Measurements from ENCODE around the gene CADM3.

The CADM3 gene

DNA sequence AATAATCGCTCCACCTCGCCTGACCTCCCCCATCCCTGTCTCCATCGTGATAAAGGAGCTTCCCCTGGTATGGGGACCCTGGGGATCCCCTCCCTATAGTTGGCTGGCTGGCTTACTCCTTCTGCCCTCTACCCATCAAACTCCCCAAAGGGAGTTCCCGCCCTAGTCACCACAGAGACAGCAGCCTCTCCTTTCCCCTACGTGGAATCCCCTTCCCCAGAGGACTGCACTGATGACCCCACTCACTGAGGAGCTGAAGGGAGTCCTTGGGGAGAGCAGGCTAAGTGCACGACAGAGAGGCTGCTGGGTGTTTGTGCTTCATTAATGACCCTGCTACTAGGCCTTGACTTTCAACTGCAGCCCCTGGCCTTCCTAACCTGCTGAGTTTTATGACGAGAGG is 1.9 kb downstream of the CADM3 start:
- DNase-seq (ENCODE audit: low read depth), result no peak

DNA sequence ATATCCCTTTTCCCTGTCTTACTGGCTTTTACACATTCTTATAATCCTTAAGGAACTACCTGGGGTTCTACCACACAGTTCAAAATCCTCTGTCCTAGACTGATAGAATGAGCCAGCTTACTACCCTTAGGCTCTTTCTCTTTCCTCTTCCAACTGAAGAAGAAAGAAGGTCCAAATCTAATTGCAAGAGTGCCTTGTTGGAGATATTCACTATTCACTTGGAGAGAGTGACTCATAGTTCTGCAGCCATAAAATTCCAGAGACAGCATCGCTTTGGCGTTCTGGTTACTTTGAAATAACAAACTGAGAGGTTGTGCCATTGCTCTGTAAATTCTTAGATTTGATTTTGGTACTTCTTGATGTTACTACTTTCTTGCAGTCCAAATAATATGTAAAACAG is 4.2 kb downstream of the CADM3 start:
- DNase-seq (ENCODE audit: low read depth), result no peak

DNA sequence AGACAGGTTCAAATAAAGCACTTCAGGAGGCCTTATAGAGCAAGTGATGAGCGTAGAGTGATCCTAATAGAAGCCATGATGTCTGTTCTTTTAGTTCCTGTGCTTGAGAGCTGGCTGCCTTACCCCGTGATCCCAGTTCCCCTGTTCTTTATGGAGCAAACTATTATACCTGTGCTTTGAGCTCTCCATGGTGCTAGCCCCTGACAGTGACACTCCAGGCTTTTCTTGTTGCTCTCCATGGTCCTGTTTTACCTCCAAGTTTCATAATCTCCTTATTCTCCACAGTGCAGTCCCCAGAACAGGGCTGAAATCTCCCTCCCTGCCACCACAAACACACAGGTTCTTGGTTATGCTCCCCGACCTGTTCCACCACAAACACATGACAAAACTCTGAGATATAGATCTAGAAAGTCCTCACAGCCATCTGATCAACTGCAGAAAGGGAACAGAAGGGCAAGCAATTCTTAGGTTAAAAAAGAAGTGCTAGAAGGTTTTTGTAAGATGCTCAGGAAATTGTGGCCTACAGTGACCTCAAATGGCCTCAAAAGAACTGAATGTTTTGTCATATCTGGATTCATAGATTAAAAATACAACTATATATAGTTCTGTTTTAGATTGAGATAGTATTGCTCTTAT is 6.0 kb downstream of the CADM3 start:
- no peak for DNase-seq (ENCODE audit: low read depth)

DNA sequence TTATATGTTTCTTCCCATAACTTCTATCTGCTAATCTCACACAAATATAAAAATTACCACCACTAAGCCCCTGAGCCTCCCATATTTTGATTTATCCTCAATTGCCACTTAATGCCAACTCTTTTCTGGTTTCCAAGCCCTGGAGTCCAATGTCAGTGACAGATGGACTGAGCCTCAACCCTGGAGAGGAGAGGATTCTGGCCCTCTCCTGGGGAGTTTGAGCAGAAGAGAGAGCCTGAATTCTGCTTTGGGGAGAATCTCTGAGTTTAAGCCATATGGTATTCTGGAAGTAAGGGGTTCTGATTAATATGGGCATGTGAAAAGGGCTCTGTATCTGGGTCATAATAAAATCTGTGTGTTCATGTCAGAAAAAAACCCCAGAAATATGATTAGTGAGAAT is 8.5 kb downstream of the CADM3 start:
- no peak for DNase-seq (ENCODE audit: low read depth)

DNA sequence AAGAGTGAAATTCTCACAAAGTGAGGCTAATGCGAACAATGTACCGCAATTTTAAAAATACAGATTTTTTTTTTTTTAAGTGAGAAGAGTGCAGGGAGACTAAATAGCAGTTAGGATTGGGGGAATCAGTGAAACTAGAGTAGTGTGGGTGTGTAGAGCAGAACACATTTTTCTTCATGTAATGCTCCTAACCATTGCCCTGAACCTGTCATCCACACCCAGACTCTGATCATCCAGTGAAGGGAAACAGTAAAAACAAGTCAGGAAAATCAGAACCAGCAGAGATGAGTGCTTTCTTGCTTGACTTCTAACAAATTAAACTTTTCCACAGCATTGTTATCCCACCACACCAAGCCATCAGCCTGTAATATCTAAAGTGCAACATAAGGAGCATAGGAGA is 9.1 kb downstream of the CADM3 start:
- DNase-seq (ENCODE audit: low read depth), result no peak

DNA sequence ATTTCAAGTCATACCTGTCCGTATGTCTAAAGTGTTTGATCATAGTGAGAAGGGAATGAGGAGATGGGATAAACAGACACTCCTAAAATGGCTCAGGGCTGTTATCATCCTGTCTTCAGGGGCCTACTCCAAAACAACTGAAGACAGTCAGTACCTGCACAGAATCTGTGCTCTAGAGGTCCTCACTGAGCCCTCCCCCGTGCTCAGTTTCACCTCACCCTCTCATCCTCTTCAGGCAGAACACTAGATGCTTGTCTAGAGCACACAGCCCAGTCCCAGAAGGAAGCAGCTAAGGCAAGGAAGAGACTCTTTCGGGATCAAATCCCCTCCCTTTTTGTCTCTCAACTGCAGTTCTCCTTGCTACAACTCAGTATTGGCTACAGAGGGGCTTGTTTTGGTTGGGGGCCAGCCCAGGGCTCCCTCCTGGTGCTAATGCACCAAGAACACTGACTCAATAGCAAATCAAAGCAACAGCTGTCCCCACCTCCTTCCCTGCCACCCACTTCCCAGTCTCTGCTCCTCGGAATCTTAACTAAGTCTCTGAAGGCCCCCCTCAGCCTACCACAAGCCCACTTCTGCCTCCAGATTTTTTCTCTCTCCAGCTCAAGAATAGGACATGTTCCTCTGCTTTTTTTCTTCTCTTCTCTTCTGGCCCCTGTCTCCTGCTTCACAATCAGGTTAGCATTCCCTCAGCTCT is 10.1 kb downstream of the CADM3 start:
- DNase-seq (ENCODE audit: low read depth), result no peak

DNA sequence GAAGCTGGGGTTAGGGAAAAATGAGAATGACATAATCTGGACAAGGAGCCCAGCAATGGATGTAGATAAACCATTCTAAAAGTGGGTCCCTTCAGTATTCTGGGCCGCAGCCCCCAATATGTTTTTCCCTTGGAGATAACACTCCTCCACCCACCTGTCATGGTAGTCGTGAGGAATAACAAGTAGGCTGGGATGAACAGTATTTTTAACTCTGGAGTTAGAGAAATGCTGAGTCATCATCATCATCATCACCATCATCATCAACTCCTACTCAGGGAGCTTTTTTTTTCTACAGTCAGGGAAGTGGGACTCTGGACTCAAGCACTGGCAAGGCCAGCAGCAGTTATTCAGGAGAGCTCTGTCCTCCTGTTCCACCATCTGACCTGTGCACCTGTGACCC is 12.8 kb downstream of the CADM3 start:
- DNase-seq (ENCODE audit: low read depth), result no peak

DNA sequence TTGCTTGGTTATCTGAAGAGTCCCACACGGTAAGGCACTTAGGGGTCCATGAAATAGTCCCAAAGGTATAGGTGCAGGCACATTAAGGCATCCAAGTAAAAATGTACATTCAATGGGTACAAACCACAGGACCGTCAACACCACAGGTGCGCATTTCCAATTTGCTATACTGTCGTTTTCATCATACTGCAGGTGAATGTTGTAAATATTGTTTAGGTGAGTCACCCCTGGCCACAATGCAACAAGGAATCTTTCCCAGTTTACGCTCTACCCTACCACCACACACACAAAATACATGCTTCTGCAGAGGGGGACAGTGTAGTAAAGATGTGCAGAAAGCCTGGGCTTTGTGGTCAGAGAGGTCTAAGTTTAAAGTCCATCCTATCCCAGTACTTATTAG is 13.7 kb downstream of the CADM3 start:
- no peak for DNase-seq (ENCODE audit: low read depth)

DNA sequence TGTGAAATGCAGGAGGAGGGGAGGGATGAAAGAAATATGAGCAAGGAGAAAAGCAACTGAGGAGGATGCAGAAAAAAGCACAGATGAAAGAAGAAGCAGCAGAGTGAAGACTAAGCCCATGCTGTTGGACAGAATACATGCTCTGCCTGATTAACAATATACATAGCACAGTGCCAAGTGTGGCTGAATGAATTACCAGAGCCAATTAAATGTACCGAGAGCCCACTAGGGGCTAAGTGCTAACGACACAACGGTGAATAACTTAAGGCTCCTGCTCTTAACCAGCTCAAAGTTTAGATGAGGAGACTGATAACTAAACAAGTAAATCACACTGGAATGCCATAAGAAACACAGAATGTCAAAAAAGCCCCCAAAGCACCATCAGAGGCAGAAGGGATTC is 15.6 kb downstream of the CADM3 start:
- DNase-seq (ENCODE audit: low read depth), result no peak

DNA sequence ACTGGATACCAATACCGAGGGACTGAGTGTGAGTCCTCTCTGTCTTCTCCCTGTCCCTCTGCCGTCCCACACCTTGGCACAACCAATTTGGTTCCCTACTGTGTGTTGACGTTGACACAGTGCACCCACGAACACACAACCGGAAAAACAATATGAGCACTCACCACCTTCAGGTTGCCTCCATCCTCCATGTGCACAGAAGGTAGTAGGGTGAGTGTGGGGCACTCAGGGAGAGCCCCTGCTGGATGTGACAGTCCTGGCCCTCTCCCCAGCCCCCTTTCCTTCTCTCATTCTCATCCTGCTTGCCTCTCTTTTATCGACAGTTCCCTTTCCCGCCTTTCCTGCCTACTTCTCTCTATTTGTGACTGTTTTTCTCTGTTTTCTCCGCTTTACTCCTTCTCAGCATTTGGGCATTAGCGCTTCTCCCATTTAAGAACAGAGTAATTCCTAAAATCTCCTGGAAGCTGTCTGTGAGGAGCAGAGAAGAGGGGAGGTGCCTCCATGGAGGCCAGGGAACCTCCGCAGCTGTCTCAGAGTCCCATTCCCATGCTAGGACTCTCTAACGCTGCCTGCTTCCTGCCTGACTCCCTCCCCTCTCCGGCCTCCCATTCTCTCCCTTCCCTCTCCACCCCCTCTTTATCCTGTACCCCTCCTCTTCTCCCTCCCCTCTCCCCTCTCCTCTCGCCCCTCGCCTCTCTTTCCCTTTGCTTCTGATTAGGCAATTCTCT is 16.4 kb downstream of the CADM3 start:
- DNase-seq (ENCODE audit: low read depth), result no peak

DNA sequence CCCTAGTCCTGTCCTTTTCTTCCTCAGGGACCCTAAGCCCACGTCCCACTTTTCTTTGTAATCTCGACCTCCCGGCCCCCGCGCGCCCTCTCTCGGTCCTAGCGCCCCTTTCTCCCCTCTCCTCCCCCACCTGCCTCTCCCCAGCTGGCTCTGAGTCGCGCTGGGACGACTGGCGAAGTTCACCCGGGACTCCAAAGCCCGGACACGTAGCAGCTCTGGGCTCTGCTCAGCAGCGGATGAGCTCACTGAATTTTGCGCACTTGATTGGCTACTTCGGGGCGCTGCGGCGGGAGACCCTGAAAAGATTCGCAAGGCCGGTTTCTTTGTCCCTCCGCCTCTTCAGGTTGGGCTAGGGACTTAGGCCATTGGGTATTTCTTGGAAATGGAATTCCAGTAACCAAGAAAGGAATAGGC is 17.0 kb downstream of the CADM3 start:
- no peak for DNase-seq (ENCODE audit: low read depth)

DNA sequence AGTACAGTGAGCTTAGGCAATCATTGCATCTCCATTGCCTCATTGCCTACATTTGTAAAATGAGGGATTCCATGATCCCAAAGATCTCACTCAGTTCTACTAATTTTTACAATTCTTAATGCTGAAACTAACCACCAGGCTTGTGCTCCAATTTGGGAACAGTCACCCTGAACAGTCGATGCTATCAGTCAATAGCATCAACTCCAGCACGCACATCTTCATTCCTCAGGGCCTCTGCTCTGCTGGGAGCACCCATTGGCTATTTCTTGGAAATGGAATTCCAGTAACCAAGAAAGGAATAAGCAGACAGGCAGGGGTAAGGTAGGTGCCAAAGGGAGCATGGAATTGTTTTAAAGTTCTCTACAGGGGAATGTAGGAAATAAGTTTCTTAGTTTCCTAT is 19.0 kb downstream of the CADM3 start:
- DNase-seq (ENCODE audit: low read depth), result no peak

DNA sequence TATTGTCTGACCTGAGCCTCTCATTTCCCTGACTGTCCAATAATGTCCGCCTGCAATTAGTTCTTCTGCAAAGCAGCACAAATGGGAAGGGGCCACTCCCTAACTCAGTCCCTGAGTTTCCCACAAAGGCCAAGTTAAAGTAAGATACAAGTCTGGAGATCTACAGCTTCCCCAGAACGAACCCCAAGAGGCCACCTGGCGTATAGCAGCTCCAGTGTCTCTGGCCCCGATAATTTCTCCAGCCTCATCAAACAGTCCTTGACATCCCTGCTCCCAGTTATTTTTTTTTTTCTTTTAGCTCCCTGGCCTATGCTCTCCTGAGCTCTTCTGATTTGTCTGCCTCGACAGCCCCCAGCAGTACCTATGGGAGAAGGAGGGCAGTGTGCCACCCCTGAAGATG is 25.1 kb downstream of the CADM3 start:
- DNase-seq (ENCODE audit: low read depth), result no peak

DNA sequence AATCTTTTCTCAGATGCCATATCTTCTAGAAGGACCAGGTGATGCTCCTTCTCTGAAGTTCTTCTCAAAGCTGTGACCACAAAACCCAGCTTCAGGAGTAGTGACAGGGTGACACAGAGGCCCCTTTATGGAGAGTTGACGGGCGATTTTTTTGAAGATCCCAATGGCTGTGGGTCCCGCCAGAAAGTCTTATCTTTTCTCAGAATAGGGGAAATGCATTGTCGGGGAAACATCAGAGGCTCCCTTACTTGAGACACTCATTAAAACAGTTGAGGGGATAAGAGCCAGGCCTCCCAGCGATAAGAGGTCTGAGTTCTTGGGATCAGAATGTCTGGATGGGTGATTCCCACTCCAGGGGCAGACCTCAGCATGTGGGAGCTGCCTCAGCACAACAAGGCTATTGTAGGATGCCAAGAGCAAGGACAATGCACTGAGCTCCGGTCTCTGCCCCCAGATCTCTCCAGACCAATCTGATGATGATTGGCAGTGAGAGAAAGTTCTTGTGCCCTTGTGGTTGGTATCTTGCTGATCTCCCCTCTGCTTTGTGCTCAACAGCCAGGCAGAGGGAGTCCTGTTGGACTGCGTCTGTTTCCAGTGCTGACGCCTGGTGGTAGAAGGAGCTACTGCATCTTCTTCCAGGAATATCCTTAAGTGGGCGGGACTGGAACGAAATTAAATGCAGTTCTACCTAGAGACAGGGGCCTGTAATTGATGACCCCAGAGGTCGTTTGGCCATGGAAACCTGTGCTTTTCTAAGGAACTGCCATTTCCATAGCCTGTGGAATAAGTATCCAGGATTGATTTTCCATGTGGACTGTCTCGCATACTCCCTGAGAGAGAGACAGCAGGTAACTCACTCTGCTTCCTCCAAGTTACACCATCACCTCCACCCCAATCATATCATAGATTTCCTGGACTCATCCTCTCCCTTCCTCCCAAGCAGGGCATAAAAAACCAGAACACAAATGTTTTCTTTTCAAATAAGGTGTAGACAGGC is 26.4 kb downstream of the CADM3 start:
- DNase-seq (ENCODE audit: low read depth), result no peak

DNA sequence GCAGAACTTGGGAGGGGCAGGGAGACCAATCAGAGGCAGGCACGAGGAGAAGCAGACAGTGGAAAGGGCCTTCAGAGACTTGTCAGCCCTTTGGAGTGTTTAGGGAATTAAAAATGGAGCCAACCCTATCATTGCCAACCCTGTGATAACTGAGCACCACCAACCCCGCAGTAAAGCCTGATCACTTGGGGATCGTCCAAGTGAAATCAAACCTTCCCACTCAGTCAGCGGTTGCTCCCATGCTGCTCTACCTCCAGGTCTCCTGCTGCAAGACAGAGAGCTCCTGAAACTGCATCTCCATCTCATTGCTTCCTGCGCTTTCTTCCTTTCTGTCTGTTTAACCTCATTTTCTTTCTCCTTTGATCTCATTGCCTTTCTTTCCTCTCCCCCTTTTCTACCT is 28.5 kb downstream of the CADM3 start:
- DNase-seq (ENCODE audit: low read depth), result no peak

DNA sequence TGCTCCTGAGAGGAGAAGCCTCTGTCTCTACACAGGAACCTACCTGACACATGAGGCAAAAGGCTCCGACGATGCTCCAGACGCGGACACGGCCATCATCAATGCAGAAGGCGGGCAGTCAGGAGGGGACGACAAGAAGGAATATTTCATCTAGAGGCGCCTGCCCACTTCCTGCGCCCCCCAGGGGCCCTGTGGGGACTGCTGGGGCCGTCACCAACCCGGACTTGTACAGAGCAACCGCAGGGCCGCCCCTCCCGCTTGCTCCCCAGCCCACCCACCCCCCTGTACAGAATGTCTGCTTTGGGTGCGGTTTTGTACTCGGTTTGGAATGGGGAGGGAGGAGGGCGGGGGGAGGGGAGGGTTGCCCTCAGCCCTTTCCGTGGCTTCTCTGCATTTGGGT is 29.4 kb downstream of the CADM3 start:
- DNase-seq (ENCODE audit: low read depth), result no peak

DNA sequence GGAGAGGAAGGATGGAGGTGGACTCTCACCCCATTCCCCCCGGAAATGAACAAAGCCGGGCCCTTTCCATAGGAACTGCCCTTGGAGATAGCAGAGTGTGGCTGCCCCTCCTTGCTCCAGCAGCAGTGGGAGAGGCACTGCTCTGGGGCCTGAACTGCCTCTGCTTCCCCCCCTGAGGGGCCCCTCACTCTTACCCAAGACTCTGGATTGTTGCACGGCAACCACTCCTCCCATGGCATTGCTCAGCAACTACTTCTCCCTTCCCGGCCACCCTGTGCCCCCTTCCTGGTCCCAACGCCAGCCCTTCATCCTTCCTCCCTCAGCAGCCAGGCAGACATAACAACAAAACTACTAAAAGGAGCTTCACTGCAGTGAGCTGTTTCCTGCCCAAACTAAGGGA is 30.2 kb downstream of the CADM3 start:
- DNase-seq (ENCODE audit: low read depth), result no peak

DNA sequence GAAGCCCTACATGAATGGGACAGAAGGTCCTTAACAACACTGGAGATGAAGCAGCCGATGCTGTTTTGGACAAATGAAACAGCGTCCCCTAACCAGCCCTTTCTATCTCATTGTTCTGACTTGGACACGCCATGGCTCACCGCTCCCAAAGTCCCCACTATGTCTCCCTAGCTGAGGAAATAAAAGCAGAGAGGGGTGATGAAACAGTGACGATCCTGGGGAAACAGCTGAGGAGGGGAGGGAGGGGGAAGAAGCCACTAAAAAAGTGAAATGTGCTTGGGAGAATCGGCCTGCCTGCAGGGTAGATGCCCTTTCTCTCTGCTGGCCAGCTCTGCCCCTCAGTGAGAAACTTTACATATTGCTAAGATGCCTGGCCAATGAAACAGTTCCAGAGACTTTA is 32.2 kb downstream of the CADM3 start:
- DNase-seq (ENCODE audit: low read depth), result no peak

DNA sequence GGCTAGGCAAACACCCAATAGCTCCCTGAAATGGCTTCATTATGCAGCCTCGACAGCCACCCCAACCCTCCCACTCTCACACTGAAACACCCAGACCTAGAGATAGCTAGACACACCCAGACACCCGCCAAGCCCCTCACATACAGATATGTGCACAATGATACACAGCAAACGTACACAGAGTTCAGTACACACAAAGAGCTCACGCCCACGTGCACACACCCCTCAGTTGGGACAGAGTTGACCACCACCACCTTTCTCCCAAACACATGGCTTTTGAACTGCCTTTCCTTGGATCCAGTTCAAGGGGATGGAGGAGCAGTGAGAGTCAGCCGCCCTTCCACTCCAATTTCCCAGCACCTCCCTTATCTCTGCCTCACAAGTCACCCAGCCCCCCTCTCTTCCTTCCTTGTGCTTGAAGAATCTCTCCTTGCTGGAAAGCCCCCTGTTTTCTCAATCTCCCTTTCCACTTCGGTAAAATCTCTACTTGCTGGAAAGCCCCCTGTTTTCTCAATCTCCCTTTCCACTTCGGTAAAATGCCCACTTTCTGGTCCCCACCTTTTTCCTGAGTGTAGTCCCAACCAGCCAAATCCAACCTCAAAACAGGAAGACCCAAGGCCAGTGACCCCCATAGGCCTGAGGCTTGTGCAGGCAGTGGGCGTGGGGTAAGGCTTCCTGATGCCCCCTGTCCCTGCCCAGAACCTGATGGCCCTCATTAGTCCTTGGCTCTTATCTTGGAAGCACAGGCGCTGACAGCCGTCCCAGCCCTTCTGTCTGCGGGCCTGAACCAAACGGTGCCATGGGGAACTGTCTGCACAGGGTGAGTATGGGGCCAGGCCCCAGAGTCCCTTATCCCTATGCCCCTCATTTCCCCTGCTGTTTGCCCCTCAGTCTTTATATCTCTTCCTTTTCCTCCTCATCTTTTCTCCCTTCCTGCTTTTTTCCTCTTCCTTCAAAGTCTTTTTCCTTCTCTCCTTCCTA is 33.0 kb downstream of the CADM3 start, which contains the start of gene ACKR1:
TSS of gene ACKR1 (plus strand) at position 715 of the 981 bp plus-strand sequence. CDS start at position 800, 85 bp downstream.
- DNase-seq (ENCODE audit: low read depth), result no peak

DNA sequence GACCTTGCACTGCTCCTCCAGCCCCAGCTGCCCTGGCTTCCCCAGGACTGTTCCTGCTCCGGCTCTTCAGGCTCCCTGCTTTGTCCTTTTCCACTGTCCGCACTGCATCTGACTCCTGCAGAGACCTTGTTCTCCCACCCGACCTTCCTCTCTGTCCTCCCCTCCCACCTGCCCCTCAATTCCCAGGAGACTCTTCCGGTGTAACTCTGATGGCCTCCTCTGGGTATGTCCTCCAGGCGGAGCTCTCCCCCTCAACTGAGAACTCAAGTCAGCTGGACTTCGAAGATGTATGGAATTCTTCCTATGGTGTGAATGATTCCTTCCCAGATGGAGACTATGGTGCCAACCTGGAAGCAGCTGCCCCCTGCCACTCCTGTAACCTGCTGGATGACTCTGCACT is 33.8 kb downstream of the CADM3 start:
- DNase-seq (ENCODE audit: low read depth), result no peak

DNA sequence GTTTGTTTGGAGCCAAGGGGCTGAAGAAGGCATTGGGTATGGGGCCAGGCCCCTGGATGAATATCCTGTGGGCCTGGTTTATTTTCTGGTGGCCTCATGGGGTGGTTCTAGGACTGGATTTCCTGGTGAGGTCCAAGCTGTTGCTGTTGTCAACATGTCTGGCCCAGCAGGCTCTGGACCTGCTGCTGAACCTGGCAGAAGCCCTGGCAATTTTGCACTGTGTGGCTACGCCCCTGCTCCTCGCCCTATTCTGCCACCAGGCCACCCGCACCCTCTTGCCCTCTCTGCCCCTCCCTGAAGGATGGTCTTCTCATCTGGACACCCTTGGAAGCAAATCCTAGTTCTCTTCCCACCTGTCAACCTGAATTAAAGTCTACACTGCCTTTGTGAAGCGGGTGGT is 34.7 kb downstream of the CADM3 start:
- no peak for DNase-seq (ENCODE audit: low read depth)

Data from stimulated activated CD8-positive, alpha-beta memory T cell treated with anti-CD3 and anti-CD28 coated beads, Interleukin-12 subunit alpha, Interleukin-12 subunit beta, amount 100 ng/mL, for 4 hours (primary cell).